ENCODE results near the gene GPR107.

Gene GPR107

GRCh38 chr9:130090915-130091314 lies 37.2 kb downstream of the GPR107 start:
- DNase-seq, result no peak
- no peak for TF ChIP-seq CTCF (IDR thresholded peaks at IDR 0.05; ENCODE audit: low read depth, low read length, missing control alignments)
- in situ Hi-C loops (cut with HindIII; ENCODE audit: low pct_ligation_motif_present, low sequenced_read_pairs), result no loop called here
- Histone ChIP-seq H3K27ac (no peak overlapping the region), H3K36me3 (replicated peaks) (peaks cover 51% of the 10 kb centered on the region), H3K27me3 (replicated peaks) (no peaks in the 10 kb centered on the region), H3K4me3 (ENCODE audit: low read depth, low read length) (no peak overlapping the region)

- no peak for TF ChIP-seq CTCF (IDR thresholded peaks at IDR 0.05; ENCODE audit: low read depth, low read length, missing control alignments)
- Histone ChIP-seq H3K27ac (no peak overlapping the region), H3K36me3 (replicated peaks) (peaks cover 39% of the 10 kb centered on the region), H3K4me3 (ENCODE audit: low read depth, low read length) (no peak overlapping the region), H3K27me3 (replicated peaks) (no peaks in the 10 kb centered on the region)
- in situ Hi-C loops (cut with HindIII; ENCODE audit: low pct_ligation_motif_present, low sequenced_read_pairs), result no loop called here
- no peak for DNase-seq
Observed at GRCh38 chr9:130092910-130093309, 39.2 kb downstream of the GPR107 start.

GRCh38 chr9:130095872-130096271 lies 42.2 kb downstream of the GPR107 start:
- Histone ChIP-seq H3K27me3 (replicated peaks) (no peaks in the 10 kb centered on the region), H3K4me3 (ENCODE audit: low read depth, low read length) (no peak overlapping the region), H3K27ac (no peak overlapping the region), H3K36me3 (replicated peaks) (peaks cover 49% of the 10 kb centered on the region)
- no peak for DNase-seq
- no peak for TF ChIP-seq CTCF (IDR thresholded peaks at IDR 0.05; ENCODE audit: low read depth, low read length, missing control alignments)
- in situ Hi-C loops (cut with HindIII; ENCODE audit: low pct_ligation_motif_present, low sequenced_read_pairs), result no loop called here

GRCh38 chr9:130100681-130101080 lies 47.0 kb downstream of the GPR107 start:
- H3K36me3 ChIP-seq (replicated peaks), result peaks cover 56% of the 10 kb centered on the region
- no peak for DNase-seq
- H3K27ac ChIP-seq, result no peak overlapping the region
- H3K27me3 ChIP-seq (replicated peaks), result no peaks in the 10 kb centered on the region
- in situ Hi-C loops (cut with HindIII; ENCODE audit: low pct_ligation_motif_present, low sequenced_read_pairs), result no loop called here
- no peak for TF ChIP-seq CTCF (IDR thresholded peaks at IDR 0.05; ENCODE audit: low read depth, low read length, missing control alignments)
- H3K4me3 ChIP-seq (ENCODE audit: low read depth, low read length), result no peak overlapping the region

- in situ Hi-C loops (cut with HindIII; ENCODE audit: low pct_ligation_motif_present, low sequenced_read_pairs), result no loop called here
- Histone ChIP-seq H3K27me3 (replicated peaks) (no peaks in the 10 kb centered on the region), H3K27ac (no peak overlapping the region), H3K4me3 (ENCODE audit: low read depth, low read length) (no peak overlapping the region), H3K36me3 (replicated peaks) (peaks cover 54% of the 10 kb centered on the region)
- no peak for TF ChIP-seq CTCF (IDR thresholded peaks at IDR 0.05; ENCODE audit: low read depth, low read length, missing control alignments)
- DNase-seq, result no peak
Observed at GRCh38 chr9:130101915-130102314, 48.2 kb downstream of the GPR107 start.

GRCh38 chr9:130104491-130105193 lies 50.9 kb downstream of the GPR107 start:
- H3K27ac ChIP-seq, result no peak overlapping the region
- no peak for TF ChIP-seq CTCF (IDR thresholded peaks at IDR 0.05; ENCODE audit: low read depth, low read length, missing control alignments)
- no peak overlapping the region for H3K4me3 ChIP-seq (ENCODE audit: low read depth, low read length)
- H3K36me3 ChIP-seq (replicated peaks), result peaks cover 52% of the 10 kb centered on the region
- in situ Hi-C loops (cut with HindIII; ENCODE audit: low pct_ligation_motif_present, low sequenced_read_pairs), result no loop called here
- no peaks in the 10 kb centered on the region for H3K27me3 ChIP-seq (replicated peaks)
- no peak for DNase-seq
